HEK293 (cell line): ENCODE results near the gene MPZL1.

Experiments
- HOXA7 ChIP-seq: sonication (generic); formaldehyde crosslinking; IDR thresholded peaks from 2 replicates; pipeline ENCODE4 v1.8.1; 2022; ENCODE audit warnings: missing genetic modification reagents, borderline replicate concordance
- ZBTB17 ChIP-seq: fragments of 450-650 bp; formaldehyde crosslinking; IDR thresholded peaks from 2 replicates; pipeline ENCODE4 v1.5.1; 2016; ENCODE audit warnings: missing biosample characterization, missing genetic modification characterization
- ZNF670 ChIP-seq: fragments of 450-650 bp; formaldehyde crosslinking; IDR thresholded peaks from 2 replicates; pipeline ENCODE4 v1.5.1; 2016; ENCODE audit warnings: missing biosample characterization, missing genetic modification characterization, low read depth
- ZSCAN5A ChIP-seq: fragments of 450-650 bp; formaldehyde crosslinking; IDR thresholded peaks from 2 replicates; pipeline ENCODE4 v1.5.1; 2016; ENCODE audit warnings: missing biosample characterization, missing genetic modification characterization

GRCh38 chr1:167679714-167680113 lies 42.1 kb upstream of the MPZL1 start:
- TF ChIP-seq ZNF670 (tag by site-specific recombination) (no peak), ZBTB17 (tag by site-specific recombination) (no peak), ZSCAN5A (no peak), HOXA7 (CRISPR knock-in tag) (no peak)
